ENCODE data around the gene C2orf68.

DNA sequence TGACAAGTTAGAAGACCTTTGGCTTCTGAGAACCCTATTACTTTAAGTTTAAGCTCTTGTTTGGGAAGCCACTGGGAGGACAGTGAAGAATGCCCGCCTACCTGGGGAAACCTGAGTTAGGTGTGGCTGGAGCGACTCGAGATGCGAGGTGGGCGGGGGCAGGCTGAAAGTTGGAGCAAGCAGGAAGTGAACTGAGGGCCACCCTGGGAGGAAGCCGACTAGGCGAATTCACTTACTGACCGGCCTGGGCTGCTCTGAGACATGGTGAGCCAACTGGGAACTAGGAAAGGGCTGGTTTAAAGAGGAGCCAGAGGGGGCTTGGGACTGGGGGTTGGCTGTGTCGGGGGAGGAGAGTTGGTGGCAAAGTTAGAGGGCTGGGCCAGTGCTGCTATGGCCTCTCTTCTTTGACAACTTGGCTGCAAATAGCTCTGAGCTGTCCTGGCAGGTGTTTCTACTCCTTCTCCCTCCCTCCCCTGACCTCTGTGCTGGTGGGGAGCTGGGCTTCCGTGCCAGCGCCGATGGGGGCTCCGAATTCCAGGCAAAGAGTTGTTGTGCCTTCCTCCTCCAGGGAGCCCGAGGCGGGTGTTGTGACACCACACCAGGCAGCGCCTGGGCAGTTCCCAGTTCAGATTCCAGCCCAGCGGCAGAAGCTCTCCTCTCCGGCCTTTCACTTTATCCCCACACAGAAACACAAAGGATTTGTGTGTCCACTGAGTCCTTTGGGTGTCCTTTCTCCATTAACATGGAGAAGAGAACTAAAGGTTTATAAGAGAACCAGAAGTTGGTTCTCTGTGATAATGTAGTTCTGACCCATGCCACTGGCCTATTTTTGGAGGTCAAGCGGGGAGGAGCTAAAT is 34.3 kb downstream of the C2orf68 start, which contains the start of gene VAMP8:
- TF ChIP-seq POLR2AphosphoS5 (IDR thresholded peaks at IDR 0.05; ENCODE audit: low read depth, low read length) = 0 out of 2 replicates have a peak, but pooled peaks have one; percentile 30
- TF ChIP-seq TAF1 (IDR thresholded peaks at IDR 0.05; ENCODE audit: low read depth, low read length) = no peak
- peak; percentile 30; the same call in 1 of the 2 replicates for TF ChIP-seq POLR2A (IDR thresholded peaks at IDR 0.05; ENCODE audit: low read depth, low read length)
- TF ChIP-seq POU2F2 (IDR thresholded peaks at IDR 0.05; ENCODE audit: low read depth, low read length) = no peak
- no peak for TF ChIP-seq PAX5 (IDR thresholded peaks at IDR 0.05; ENCODE audit: insufficient read depth, low read length, severe bottlenecking)
- peak; percentile 44; the same call in 1 of the 2 replicates for TF ChIP-seq SPI1 (IDR thresholded peaks at IDR 0.05; ENCODE audit: low read depth, low read length)
